ENCODE results near the gene SAMD1.
"Not testable (repeated sequence)": the region's sequence is repeated elsewhere in the genome, so short reads cannot be mapped to it uniquely, and the experiment has no call there.

The SAMD1 gene

GRCh38 chr19:14059093-14059480 lies 31.5 kb downstream of the SAMD1 start:
- DNase-seq (ENCODE audit: low read depth in 1 of 2, low spot score in 1 of 2): no peak
- TF ChIP-seq JUND (IDR thresholded peaks at IDR 0.05; ENCODE audit: low read depth): no peak
- in situ Hi-C loops (cut with HindIII; ENCODE audit: low pct_unique_long_range_greater_than_20kb, low sequenced_read_pairs): no loop called here

GRCh38 chr19:14058182-14059092 lies 32.1 kb downstream of the SAMD1 start:
- TF ChIP-seq JUND (IDR thresholded peaks at IDR 0.05; ENCODE audit: low read depth): no peak
- DNase-seq (ENCODE audit: low read depth in 1 of 2, low spot score in 1 of 2): no peak
- in situ Hi-C loops (cut with HindIII; ENCODE audit: low pct_unique_long_range_greater_than_20kb, low sequenced_read_pairs): no loop called here

DNA sequence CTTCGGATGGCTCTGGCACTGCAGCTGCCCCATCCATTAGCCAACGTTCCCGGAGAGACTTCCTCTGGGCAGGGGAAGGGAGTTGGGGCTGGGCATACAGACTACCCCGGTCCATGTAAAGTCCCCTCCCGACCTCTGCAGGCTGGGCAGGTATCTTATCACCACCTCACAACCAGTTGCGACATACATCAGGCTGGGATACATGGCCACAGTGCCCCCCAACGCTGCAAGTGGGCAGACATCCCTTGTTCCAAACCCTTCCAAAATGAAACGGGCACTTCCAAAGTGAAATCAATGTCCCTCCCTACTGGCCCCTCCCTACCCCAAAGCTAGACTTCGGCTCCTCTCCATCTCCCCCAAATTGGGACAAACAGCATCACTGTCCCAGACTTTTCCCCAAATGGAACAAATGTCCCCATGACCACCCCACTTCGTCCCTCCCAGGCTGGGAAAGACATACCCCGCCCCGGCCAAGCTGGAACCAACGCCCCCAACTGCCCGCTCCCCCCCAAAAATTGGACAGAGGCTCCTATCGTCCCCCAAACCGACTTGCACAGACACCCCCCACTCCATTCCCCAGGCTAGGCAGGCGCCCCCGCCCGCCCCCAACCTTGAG lies 33.7 kb downstream of the SAMD1 start:
- in situ Hi-C loops (cut with HindIII; ENCODE audit: low pct_unique_long_range_greater_than_20kb, low sequenced_read_pairs): no loop called here
- no peak for DNase-seq (ENCODE audit: low read depth in 1 of 2, low spot score in 1 of 2)
- no peak for TF ChIP-seq JUND (IDR thresholded peaks at IDR 0.05; ENCODE audit: low read depth)

GRCh38 chr19:14056069-14056666 lies 34.4 kb downstream of the SAMD1 start:
- in situ Hi-C loops (cut with HindIII; ENCODE audit: low pct_unique_long_range_greater_than_20kb, low sequenced_read_pairs): no loop called here
- no peak for DNase-seq (ENCODE audit: low read depth in 1 of 2, low spot score in 1 of 2)
- TF ChIP-seq JUND (IDR thresholded peaks at IDR 0.05; ENCODE audit: low read depth): no peak

- DNase-seq (ENCODE audit: low read depth in 1 of 2, low spot score in 1 of 2): no peak
- no peak for TF ChIP-seq JUND (IDR thresholded peaks at IDR 0.05; ENCODE audit: low read depth)
- in situ Hi-C loops (cut with HindIII; ENCODE audit: low pct_unique_long_range_greater_than_20kb, low sequenced_read_pairs): no loop called here
Measured at GRCh38 chr19:14055396-14055795, 35.2 kb downstream of the SAMD1 start.

- no peak for DNase-seq (ENCODE audit: low read depth in 1 of 2, low spot score in 1 of 2)
- TF ChIP-seq JUND (IDR thresholded peaks at IDR 0.05; ENCODE audit: low read depth): no peak
- in situ Hi-C loops (cut with HindIII; ENCODE audit: low pct_unique_long_range_greater_than_20kb, low sequenced_read_pairs): no loop called here
Measured at GRCh38 chr19:14054721-14055120, 35.8 kb downstream of the SAMD1 start.

DNA sequence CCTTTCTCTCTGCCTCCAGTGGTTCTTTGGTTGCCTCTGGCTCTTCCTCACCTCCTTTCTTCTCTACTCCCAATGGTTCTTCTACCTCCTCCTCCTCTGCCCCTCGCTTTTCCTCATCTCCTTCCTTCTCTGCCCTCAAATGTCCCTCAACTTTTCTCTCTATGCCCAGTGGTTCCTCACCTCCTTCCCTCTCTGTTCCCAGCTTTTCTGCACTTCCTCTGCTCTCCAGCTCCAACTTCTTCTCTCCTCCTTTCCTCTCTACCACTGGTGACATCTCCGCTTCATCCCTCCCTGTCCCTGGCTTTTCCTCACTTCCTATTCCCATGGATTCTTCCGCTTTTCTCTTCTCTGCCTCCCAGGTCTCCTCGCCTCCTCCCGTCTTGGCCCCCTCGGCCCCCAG lies 36.5 kb downstream of the SAMD1 start:
- in situ Hi-C loops (cut with HindIII; ENCODE audit: low pct_unique_long_range_greater_than_20kb, low sequenced_read_pairs): no loop called here
- TF ChIP-seq JUND (IDR thresholded peaks at IDR 0.05; ENCODE audit: low read depth): no peak
- DNase-seq (ENCODE audit: low read depth in 1 of 2, low spot score in 1 of 2): no peak

DNA sequence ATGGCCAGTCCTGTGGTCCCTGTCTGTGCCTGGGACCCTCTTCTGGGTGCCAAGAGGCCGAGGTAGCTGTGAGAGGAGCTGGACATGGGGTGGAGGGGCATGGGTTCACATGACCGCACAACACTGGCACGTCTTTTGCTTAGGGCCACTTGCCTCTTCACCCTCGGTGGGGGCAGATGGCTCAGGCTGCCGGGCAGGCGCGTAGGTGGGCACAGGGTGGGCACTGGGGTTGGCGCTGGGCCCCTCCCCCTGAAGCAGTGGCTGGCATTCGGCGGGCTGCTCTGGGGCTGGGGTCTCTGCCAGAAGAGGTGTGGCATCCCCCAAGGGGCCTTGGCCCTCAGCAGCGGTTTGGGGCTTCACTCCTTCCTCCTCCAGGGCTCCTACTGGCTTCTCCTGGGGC lies 37.1 kb downstream of the SAMD1 start:
- in situ Hi-C loops (cut with HindIII; ENCODE audit: low pct_unique_long_range_greater_than_20kb, low sequenced_read_pairs): no loop called here
- no peak for TF ChIP-seq JUND (IDR thresholded peaks at IDR 0.05; ENCODE audit: low read depth)
- no peak for DNase-seq (ENCODE audit: low read depth in 1 of 2, low spot score in 1 of 2)

DNA sequence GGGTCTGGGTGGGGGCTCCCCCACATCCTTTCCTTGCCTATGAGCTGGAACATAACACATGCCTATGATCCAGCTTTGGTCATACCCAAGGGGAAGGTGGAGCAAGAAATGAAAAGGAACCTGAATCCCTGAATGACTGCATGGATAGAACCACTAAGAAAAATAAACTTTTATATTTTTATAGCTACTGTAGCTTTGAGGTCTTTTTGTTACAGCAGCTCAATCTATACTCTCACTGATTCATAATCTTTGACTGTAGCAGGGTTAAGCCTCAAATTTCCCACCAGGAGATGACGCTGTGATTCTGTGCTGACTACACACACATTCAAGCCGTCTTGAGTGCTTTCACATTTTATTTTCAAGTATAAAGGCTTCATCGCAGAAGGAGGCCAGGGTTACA lies 37.5 kb downstream of the SAMD1 start:
- no peak for TF ChIP-seq JUND (IDR thresholded peaks at IDR 0.05; ENCODE audit: low read depth)
- no peak for DNase-seq (ENCODE audit: low read depth in 1 of 2, low spot score in 1 of 2)
- in situ Hi-C loops (cut with HindIII; ENCODE audit: low pct_unique_long_range_greater_than_20kb, low sequenced_read_pairs): no loop called here

GRCh38 chr19:14052470-14052869 lies 38.1 kb downstream of the SAMD1 start:
- no peak for TF ChIP-seq JUND (IDR thresholded peaks at IDR 0.05; ENCODE audit: low read depth)
- in situ Hi-C loops (cut with HindIII; ENCODE audit: low pct_unique_long_range_greater_than_20kb, low sequenced_read_pairs): no loop called here
- DNase-seq (ENCODE audit: low read depth in 1 of 2, low spot score in 1 of 2): no peak

DNA sequence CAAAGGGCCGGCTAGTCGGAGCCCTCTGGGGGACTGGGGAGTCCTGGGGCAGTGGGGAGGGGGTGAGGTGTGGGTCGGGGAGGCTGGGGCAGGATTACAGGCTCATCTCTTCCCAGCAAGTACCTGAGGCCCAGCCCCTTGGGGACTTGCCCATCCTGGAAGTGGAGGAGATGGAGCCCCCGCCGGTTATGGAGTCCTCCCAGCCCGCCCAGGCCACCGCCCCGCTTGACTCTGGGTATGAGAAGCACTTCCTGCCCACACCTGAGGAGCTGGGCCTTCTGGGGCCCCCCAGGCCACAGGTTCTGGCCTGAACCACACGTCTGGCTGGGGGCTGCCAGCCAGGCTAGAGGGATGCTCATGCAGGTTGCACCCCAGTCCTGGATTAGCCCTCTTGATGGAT lies 38.6 kb downstream of the SAMD1 start:
- TF ChIP-seq JUND (IDR thresholded peaks at IDR 0.05; ENCODE audit: low read depth): no peak
- no peak for DNase-seq (ENCODE audit: low read depth in 1 of 2, low spot score in 1 of 2)
- in situ Hi-C loops (cut with HindIII; ENCODE audit: low pct_unique_long_range_greater_than_20kb, low sequenced_read_pairs): no loop called here

DNA sequence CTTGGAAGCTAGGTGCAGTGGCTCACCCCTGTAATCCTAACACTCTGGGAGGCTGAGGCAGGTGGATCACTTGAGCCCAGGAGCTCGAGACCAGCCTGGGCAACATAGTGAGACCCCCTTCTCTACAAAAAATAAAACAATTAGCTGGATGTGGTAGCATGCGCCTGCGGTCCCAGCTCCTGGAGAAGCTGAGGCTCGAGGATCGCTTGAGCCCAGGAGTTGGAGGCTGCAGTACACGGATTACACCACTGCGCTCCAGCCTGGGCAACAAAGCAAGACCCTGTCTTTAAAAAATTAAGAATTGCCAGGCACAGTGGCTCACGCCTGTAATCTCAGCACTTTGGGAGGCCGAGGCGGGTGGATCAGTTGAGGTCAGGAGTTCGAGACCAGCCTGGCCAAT lies 39.6 kb downstream of the SAMD1 start:
- in situ Hi-C loops (cut with HindIII; ENCODE audit: low pct_unique_long_range_greater_than_20kb, low sequenced_read_pairs); DNase-seq (ENCODE audit: low read depth in 1 of 2, low spot score in 1 of 2): not testable (repeated sequence)

DNA sequence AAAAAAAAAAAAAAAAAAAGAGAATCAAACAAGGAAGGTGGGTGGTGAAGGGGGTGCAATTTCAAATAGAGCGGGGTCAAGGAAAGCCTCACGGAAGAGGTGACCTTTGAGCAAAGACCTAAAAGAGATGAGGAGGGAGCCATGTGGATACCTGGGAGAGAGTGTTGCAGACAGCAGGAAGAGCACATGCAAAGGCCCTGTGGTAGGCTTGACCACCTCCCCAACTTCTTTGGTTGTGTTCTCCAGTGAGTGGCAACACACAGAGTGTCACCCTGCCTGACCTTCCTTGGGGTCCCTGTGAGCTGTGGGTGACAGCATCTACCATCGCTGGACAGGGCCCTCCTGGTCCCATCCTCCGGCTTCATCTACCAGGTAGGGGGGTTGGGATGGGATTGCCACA lies 40.0 kb downstream of the SAMD1 start:
- in situ Hi-C loops (cut with HindIII; ENCODE audit: low pct_unique_long_range_greater_than_20kb, low sequenced_read_pairs): no loop called here
- TF ChIP-seq JUND (IDR thresholded peaks at IDR 0.05; ENCODE audit: low read depth): no peak
- DNase-seq (ENCODE audit: low read depth in 1 of 2, low spot score in 1 of 2): no peak

Data from T47D (cell line).